SW 1271 (cell line): Measurements from ENCODE around the gene AACS.
"Not testable (repeated sequence)": the region's sequence is repeated elsewhere in the genome, so short reads cannot be mapped to it uniquely, and the experiment has no call there.

ENCODE experiments used
- DNase-seq, 2 experiments: peaks; one replicate each; lab custom pipeline; 2025; lab: John Stamatoyannopoulos, UW

Gene AACS

DNA sequence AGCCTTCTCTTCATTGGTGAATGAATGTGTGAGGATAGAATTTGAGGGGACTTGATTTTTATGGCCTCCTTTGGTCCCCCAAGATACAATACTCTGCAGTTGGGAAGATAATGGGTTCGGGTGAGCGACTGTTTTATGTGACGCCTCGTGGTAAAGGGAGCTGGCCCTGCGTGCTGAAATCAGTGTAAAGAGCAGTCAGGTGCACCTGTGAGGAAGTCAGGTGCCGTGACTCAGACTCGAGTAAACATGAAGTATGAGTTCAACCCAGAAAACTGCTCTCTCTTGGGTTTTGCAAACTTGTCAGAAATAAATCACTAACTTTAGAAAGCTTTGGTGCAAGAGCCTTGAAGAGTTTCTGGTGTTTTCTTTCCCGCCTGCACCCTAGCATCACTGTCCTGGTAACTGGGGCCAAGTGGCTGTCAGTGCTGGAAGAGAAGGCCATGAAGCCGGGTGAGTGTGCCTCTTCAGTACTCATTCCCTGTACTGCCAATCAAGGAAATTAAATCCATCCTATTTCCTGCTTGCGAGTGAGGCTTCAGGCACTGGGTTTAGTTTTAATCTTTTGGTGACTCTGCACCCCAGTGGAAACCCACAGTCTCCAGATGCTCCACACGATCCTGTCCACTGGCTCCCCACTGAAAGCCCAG is 59.2 kb downstream of the AACS start:
- no peak for DNase-seq

DNA sequence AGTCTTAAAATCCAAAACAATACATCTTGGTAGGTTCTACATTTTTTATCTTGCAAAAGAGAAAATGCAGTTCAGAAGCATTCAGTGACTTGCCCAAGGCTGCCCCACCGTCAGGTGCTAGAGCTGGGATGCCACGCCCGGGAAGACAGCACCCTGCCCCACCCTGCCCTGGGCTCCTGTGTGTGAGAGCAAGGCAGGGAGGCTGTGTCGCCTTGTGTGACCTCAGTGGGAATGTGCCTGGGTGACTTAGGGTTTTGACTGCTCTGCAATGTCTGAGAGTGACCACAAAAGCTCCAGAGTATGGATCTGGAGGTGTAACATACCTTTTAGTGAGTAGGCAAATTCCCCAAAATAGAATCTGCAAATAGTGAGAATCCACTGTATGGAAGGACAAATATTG is 60.0 kb downstream of the AACS start:
- no peak for DNase-seq

DNA sequence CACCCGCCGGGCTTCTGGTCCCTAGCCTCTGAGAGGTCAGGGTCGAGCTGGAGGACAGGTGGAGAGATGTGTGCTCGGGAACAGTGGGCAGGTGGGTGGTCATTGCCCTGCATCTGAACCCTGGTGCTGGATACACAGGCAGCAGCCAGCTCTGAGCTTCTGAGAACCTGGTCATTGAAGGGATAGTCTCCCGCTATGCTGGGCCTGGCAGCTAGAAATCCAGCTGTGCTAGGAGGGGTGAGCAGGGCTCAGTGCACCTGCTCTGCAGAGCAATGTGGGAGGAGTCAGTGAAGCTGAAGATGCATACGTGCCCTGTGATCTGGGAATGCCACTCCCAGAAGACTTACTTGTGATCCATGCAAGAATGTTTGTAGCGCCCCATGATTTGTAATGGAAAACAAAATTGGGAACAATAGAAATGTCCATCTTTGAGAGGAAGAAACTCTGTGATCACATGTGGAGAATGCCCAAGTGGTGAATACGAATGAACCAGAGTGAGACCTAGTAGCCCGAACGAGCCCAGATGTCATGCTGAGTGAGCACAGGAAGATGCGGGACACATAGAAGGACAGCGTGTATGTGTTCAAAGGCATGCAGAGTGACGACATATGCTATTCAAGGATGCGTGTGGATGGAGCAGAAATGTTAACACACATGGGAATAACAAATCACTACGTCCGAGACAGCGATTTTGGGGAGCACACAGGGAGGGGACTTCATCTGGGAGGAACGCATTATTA is 63.4 kb downstream of the AACS start:
- no peak for DNase-seq

DNA sequence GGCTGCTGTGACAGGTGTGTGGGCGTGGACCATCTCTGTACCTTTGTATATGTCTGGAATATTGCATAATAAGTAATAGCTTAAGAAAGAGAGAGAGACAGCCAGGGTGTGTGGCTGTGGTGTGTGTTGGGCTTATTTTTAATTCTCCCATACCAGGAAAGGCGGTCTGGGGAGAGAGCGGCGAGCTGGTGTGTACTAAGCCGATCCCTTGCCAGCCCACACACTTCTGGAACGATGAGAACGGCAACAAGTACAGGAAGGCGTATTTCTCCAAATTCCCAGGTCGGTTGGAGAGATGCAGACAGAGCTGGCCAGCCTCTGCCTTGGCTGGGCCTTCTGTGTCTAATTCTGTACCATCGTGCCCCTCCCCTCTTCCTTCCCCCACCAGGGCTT is 63.9 kb downstream of the AACS start:
- DNase-seq = no peak

DNA sequence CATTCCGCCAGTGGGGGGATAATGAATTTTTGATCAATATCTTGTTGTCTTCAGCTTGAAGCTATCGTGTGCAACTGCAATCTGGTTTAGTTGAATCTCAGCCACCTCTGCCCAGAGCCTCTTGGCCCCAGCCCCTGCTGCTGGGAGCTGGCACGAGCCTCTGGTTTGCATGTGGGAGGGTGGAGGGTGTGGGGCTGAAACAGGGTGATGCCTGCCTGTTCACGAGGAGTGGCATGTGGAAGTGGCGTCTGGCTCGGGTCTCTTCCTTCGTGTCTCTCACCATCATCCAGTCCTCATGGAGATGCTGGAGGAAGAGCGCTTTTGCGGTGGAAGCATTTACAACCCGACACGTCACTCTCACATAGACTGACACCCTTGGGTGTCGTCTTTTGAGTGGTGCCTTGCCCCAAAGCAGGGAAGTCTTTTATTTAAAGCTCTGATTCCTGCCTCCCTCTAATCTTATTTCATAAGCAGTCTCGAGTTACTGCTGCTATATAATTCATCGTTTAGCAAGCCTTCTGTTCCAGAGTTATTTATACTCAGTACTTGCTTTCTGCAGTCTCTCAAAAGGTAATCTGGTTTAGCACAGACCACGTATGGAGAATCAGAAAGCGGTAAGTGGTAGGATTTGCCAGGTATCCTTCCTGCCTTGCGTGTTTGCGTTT is 64.5 kb downstream of the AACS start:
- DNase-seq = no peak

DNA sequence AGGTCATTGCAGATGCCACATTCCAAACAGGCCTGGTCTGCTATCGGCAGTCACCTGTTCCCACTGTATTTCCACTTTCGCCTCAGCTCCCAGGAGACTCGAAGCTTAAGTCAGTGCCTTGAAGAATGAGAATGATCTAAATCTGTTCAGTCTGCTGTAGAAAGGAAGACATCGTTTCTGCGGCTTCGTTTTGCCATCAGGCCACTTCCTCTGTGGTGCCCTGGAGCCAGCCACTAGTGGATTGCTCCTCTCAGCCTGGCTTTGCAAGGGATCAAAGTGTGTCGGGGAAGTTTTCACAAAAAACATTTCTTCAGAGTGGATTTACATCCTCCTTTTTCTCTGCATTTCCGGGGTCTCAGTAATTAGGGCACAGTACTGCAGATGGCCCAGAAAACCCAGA is 66.7 kb downstream of the AACS start:
- no peak for DNase-seq

DNA sequence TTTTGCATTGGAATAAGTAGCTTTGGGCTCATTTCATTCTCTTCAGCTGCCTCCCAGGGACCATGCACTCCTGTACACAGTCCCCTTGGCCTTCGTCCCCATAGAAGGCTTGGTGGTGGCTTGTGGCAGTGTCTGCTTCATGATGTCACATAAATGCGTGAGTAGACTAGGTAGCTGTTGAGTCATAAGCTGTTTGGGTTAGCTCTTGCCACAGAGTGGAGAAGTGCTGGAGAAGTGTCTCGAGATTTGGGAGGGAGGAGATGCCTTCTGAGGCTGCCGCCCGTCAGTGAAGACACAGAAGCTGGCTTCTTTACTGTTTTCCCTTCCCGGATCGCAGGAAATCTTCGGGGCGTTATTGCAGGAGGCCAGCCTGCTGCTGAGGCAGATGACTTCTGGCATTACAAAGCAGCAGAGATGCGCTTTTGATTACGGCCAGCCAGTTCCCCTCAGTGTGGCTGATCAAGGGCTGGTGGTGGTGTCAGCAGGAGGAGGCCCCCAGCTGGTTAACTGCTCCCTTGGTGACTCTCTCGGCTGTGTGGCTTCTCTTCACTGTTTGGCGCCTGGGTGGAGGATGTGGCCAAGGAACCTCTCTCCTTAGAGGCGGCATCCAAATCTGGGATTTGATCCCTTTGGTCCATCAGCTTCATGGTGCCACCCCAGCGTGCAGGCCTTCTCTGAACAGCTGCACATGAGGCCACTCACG is 67.6 kb downstream of the AACS start:
- DNase-seq = no peak

DNA sequence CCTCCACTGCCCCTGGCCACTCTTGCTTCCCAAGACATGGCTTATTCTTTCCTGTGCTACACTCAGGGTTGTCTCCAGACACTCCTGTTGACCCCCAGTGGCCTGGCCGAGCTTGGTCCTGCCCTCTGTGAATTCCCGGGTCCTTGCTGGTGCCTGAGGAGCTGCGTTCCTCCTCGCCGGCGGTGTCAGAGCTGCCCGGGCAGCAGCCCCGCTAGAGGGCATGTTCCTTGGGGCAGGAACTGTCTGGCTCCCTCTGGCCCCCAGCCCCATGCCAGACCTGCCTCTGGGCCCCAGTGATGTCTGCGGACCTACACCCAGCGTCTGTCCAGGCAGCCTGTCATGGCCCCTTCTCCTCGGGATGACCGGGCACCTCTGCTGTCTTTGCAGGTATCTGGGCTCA is 68.4 kb downstream of the AACS start:
- DNase-seq = no peak

DNA sequence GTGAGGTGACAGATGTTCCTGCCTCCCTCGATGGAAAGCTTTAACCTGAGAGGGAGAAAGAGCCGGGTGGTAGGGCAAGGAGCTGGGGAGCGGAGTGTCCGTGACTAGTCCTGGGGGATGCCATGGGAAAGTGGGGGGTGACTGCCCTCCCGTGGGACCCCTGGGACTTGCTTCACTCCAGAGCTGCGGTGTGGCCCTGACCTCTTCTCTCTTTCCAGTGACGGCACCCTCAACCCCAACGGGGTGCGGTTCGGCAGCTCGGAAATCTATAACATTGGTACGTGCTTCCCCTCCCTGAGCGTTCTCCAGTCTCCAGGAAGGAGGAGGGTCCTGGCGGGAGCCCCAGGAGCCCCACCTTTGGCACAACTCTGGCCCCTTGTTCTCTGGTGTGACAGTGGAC is 69.3 kb downstream of the AACS start:
- DNase-seq = no peak

DNA sequence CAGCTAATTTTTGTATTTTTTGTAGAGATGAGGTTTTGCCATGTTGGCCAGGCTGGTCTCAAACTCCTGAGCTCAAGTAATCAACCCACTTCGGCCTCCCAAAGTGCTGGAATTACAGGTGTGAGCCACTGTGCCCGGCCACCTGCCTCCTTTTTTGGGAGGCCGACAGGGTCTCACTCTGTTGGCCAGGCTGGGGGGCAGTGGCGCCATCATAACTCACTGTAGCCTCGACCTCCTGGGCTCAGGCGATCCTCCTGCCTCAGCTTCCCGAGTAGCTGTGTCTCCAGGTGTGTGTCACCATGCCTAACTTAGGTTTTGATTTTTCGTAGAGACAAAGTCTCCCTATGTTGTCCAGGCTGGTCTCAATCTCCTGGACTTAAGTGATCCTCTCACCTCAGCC is 70.7 kb downstream of the AACS start:
- DNase-seq = no peak

DNA sequence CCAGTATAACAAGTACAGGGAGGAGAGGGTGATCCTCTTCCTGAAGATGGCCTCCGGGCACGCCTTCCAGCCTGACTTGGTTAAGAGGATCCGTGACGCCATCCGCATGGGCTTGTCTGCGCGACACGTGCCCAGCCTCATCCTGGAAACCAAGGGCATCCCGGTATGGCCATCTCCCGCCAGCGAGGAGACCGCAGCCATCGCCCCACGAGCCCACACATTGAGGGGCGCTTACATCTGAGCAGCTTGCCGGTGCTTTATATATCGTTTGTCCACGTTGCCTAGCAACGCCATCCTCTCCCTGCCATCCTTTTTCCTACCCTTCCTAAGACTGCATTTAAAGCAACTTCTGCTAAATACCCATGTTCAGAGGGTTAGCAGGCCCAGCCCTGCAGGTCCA is 71.5 kb downstream of the AACS start:
- no peak for DNase-seq

DNA sequence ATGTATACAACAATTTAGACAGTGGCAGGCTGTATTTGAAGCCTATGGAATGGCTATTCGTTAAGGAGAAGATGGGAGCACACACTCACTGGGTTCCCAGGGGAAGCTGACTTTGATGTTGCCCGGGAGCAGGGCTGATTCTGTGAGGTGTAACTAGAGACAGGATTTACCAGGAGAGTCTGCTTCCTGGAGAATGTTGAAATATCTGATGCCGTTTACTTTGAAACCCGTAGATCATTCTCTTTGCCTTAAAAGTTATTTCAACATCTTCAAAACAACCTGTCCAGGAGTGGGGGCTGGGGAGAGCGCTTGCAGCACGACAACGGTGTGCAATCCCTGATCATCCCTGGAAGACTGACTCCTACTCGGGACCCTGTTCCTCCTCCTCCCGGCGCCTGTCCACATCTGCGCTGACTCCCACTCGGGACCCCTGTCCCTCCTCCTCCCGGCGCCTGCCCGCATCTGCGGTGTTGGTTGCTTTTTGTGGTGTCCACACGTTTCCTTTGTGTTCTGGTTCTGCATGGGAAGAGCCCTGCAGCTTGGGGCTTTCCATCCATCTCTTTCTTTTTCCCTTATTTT is 72.6 kb downstream of the AACS start:
- DNase-seq = no peak

DNA sequence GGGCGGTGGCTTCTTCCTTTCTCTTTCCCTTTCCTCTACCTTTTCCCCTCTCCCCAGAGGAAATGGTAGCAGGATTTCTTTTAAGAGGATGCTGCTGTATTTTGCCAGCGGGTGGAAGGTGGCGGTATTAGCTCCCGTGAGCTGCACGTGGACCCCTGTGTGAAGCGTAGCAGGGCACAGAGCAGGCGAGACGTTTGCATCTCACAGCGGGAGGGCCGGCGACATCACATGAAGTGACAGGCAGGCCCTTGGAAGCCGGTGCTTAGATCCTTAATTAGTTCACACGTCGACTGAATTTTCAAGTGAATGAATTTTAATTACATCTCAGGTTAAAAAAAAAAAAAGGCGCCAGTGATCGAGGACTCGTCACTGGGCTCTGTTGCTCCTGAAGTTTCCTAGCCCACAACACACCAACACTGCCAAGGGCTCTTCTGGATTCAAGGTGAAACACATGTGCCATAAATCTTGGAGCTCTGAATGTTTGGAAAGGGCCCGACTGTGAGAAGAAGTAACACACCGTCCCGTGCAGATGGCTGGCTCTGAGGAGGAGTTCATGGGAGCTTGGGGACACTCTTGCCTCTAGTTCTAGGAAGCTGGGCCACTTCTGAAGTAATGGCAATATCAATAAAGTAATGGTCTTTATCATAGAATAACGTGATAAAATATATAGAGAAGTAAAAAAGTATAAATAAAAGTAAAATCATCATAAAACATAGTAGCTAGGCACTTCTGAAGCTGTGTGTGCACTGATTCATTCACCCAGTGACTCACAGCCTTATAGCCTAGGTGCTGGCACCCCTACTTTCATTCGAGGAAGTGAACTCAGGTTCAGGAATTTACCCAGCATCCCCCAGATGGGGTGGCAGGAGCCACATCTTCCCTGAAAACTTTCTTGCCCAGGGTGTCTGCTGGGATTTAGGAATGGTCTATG is 75.3 kb downstream of the AACS start:
- peak; percentile 40 to 51 for DNase-seq

DNA sequence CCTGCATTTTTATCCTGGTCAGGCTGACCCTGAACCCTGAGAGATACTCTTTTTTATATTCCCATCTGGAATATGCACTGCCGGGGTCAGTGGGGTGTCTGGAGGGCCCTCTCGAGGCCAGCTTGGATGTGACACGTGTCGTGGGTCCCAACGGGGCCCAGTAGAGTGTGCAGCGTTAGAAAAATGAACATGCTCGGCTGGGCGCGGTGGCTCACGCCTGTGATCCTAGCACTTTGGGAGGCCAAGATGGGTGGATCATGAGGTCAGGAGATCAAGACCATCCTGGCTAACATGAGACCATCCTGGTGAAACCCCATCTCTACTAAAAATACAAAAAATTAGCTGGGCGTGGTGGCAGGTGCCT is 76.0 kb downstream of the AACS start:
- DNase-seq = not testable (repeated sequence)

DNA sequence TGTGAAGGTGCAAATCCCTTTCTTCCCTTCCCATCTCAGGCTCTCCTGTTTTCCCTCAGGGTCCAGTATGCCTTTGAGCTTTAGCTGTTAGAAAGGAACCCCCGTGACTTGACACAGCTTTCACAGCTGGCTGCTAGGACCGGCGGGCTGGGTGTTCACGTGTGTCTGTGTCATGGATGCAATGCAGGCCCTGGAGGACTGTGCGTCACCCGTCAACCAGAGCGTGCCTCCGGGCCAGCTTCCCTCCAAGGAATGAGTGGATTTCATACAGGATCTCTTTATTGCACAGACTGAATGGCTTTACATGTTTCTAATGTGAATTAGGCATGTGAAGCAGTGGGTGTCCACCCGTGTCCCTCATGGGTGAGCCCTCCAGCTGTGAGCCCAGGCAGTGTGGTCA is 77.4 kb downstream of the AACS start:
- DNase-seq = no peak

DNA sequence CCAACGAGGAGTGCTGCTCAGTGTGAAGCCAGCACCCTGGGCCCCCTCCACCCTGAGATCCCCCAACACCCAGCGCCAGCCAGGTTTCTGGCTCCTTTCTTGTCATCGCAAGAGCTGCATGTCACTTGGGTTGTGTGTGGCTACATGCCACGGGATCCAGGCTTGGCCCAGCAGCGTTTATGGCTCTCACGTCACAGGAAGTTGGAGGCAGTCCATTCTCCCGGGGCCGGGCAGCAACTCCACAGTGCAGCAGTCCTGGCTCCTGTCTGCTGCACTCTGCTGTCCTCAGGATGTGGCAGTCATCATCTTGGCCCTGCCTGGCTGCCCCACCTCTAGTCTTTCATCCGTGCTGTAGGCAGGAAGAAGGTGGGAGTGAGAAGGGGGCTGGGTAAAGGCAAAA is 78.3 kb downstream of the AACS start:
- no peak for DNase-seq

DNA sequence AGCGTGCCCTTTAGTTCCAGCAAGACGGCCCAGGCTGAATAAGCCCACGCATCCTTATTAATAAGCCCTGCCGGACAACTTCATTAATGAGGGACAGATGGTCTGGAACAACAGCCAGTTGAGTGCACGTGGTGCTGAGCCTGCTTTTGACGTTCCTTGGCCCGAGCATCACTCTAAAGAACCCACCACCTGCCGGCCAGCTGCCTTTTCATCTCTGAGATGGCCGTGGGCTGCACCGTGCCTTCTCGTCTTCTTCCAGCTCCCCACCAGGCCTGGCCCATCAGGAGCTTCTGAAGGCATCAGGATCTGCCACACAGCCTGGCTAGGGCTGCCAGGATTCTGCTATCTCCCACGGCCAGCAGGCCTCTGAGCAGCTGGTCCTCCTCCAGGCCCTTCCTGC is 80.0 kb downstream of the AACS start:
- no peak for DNase-seq

DNA sequence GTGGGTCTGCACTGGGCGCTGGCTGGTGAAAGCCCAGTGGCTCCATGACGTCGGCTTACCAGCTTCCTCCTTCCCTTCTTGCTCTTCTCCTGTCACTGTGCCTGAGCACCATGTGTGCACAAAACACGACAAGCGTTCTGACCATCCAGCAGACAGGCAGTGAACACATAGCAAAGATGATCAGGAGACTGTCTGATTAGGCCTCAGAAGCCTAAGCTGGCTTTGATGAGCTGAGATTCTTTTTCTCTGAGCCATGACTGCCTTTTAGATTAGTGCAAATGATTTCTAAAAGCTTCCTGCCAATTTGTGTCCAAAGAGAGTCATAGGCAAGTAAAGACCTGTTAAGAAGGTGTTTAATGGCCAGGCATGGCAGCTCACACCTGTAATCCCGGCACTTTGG is 83.1 kb downstream of the AACS start:
- DNase-seq = no peak

DNA sequence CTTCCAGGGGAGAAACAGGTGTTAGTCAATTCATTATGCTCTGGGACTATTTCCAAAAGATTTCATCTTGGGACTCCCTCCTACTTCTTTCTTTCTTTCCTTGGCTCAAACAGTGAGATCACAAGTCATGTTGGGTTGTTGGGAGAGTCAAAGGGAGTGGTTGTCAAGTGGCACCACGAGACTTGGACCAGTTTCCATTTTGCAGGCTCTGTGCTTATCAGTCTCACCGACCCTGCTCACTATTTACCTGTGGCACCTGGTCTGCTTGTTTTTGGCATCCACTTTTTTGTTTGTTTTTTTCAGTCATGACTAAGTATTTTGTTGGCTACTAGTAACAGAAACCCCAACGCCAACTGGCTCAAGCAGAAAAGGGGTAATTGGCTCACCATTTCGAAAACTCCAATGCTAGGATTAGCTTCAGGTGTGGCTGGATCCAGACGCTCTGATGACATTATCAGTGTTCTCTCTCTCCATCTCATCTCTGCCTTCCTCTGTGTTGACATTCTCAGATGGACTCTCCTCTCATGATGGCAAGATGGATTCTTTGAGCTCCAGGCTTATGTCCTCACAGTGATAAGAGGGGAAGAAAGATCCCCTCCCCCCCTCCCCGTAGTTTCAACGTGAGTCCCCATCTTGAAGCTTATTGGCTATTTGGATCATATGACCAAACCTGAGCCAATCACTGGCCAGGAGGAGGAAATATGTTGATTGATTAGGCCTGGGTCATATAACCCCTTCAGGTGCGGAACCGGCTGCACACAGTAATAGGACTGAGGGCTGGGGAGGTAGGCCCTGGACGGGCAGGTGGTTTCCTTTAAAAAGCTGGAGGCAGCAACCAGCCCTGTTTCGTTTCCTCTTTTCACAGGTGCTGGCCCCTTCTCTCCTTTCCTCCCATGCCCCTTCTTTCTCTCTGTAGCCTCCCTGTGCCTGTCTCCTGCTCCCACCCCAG is 84.2 kb downstream of the AACS start:
- no peak for DNase-seq

DNA sequence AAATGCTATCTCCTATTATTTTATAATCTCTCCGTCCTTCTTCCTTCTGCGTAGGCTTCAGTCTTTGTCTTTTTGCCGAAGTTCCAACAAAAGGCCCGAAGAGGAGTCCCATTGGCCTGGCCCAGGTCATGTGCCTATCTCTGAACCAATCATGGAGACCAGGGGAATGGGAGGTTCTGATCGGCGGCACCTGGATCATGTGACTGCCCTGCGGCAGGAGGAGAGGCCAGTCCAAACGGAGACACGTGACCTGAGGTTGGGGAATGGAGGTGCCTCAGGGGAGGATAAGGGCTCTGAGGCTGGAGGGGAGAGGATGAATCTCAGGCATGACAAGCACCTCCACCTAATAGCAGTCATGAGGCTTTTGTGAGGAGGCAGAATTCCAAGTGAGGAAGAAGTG is 86.0 kb downstream of the AACS start:
- DNase-seq = no peak
